Adipocyte (in vitro differentiated cells): Measurements from ENCODE around the gene MAP4K4.

Experiments used
- DNase-seq: peaks from one replicate; pipeline ENCODE4 v3.0.0-alpha.2; 2015; ENCODE audit warnings: low read depth
- H3K27me3 ChIP-seq: replicated peaks from 2 replicates; pipeline ENCODE4 v1.7.0; 2013; ENCODE audit warnings: mild to moderate bottlenecking, low read length, moderate library complexity; ENCODE audit not compliant: control insufficient read depth, insufficient read depth
- H3K36me3 ChIP-seq: 2 replicates; pipeline ENCODE4 v1.7.0; 2013; ENCODE audit warnings: low read length, mild to moderate bottlenecking, moderate library complexity; ENCODE audit not compliant: control insufficient read depth, insufficient read depth, severe bottlenecking
- H3K4me1 ChIP-seq: 2 replicates; pipeline ENCODE4 v1.7.0; 2013; ENCODE audit warnings: mild to moderate bottlenecking, low read length, moderate library complexity; ENCODE audit not compliant: control insufficient read depth, insufficient read depth
- H3K4me3 ChIP-seq: 2 replicates; pipeline ENCODE4 v1.7.0; 2013; ENCODE audit warnings: mild to moderate bottlenecking, low read length, moderate library complexity
- H3K9ac ChIP-seq: 2 replicates; pipeline ENCODE4 v1.7.0; 2013; ENCODE audit warnings: mild to moderate bottlenecking, low read length, moderate library complexity
- H3K9me3 ChIP-seq: 2 replicates; pipeline ENCODE4 v1.7.0; 2013; ENCODE audit warnings: mild to moderate bottlenecking, low read length, moderate library complexity; ENCODE audit not compliant: control insufficient read depth

Gene MAP4K4

GRCh38 chr2:101787097-101787496, 89.6 kb downstream of the MAP4K4 start:
- DNase-seq: no peak
- Histone ChIP-seq H3K27me3 (no peaks in the 10 kb centered on the region), H3K4me3 (no peak overlapping the region), H3K4me1 (peaks cover 48% of the 10 kb centered on the region), H3K36me3 (peaks cover 7% of the 10 kb centered on the region), H3K9ac (no peak overlapping the region), H3K9me3 (no peaks in the 10 kb centered on the region)

DNA sequence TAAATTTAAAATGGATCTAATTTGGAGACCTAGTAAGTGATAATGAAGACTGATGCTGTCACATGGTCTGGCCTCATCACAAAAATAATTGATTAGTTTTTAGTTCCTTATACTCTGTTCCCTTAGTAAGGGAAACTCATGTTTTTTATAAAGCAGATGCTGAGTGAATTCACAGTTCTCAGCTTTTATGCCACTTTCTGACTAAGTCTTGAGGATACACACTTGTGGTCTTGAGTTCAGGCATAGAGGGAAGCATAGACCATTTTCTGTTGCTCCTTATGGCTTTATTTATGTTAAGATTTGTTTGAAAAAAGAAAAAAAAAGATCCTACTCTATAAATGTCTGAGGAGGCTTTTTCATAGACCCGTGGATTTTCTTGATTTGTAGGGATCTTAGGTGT, 91.1 kb downstream of the MAP4K4 start:
- H3K9me3 ChIP-seq: no peaks in the 10 kb centered on the region

DNA sequence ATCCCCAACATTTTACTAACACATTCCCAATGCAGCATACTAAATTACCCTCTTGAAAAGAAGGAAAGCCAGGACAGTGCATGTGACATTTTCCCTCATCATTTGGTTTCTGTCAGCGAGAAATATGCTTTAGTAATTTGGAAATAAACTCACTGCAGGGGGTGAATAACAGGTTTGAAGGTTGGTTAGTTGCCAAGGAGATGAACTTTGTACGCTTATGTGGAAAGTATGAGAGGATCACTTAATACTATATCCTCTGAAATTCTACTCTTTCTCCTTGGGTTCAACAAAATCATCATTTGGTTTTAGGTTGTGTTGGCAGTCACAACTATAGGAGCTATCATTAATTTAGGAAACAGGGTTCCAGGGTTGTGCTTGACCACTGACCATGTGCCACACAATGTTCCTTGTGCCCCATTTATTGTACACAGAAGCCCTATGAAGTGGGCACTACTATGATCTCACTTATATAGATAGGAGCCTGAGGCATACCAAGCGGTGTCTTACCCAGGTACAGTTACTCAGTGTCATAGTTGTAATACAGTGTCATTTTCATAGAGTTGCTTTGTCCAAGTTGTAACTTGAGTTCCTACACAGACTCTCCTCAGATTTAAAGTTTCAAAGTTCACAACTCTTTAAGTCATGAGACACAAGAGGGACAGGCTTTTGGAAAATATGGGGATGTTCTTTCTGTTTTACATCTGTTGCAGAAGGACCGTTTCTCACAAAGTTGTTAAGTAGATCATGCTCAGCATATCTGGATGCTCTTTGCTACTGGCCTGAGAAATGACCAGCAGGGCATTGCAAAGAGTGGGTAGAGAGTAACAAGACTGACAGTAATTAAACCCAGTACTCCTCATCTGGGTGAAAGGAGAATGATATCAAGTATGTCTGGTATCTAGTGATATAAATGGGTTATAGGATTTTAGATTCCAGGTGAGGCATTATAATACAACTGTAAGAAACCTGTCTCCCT, 91.8 kb downstream of the MAP4K4 start:
- Histone ChIP-seq H3K4me1 (peaks cover 61% of the 10 kb centered on the region), H3K9ac (no peak overlapping the region), H3K27me3 (no peaks in the 10 kb centered on the region), H3K4me3 (no peak overlapping the region), H3K36me3 (peaks cover 13% of the 10 kb centered on the region), H3K9me3 (no peaks in the 10 kb centered on the region)
- DNase-seq: no peak

More for the DNA sequence above, 91.1 kb downstream of the MAP4K4 start:
- Histone ChIP-seq H3K36me3 (peaks cover 13% of the 10 kb centered on the region), H3K4me3 (no peak overlapping the region), H3K27me3 (no peaks in the 10 kb centered on the region), H3K9ac (no peak overlapping the region), H3K4me1 (peaks cover 54% of the 10 kb centered on the region)
- no peak for DNase-seq

DNA sequence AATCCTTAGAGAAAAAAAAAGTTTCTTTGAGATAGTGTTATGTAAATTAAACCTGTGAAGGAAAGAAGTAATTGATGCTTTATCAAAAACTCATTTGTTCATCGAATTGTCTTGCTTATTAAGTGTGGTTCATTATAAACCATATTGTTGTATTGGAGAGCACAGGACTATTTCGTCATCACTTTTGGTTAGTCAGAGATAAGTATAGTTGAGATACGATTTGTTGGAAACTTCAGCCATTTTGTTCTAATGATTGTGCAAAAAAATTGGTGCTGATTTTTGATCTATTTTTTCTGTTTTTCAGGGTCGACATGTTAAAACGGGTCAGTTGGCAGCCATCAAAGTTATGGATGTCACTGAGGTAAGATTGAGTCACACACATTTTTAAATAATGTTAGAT, 92.9 kb downstream of the MAP4K4 start:
- peak; percentile 31 for DNase-seq
- peaks cover 73% of the 10 kb centered on the region for H3K4me1 ChIP-seq

DNA sequence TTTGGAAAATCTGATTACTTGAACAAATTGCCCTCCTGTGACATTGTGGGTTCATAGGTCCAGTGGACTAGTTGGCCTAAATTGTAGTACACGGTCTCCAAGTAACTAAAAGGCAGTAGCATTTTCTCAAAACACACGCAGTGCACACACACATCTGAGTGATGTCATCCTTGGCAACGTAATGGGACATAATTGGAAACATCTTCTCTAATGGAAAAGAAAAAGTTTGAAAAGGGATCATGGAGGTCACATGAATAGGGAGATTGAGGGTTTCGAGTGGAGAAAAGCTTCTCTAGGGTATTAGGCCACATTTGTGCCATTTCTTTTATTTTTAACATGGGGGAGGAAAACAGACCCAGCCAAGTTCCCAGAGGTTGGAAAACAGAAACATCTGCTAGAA, 93.3 kb downstream of the MAP4K4 start:
- H3K4me3 ChIP-seq: peak overlapping the region; percentile 31
- H3K9ac ChIP-seq: no peak overlapping the region
- H3K9me3 ChIP-seq: no peaks in the 10 kb centered on the region
- DNase-seq: peak; percentile 76
- H3K27me3 ChIP-seq: no peaks in the 10 kb centered on the region
- peaks cover 77% of the 10 kb centered on the region for H3K4me1 ChIP-seq
- peaks cover 13% of the 10 kb centered on the region for H3K36me3 ChIP-seq

More for the DNA sequence above, 92.9 kb downstream of the MAP4K4 start:
- H3K27me3 ChIP-seq: no peaks in the 10 kb centered on the region
- H3K36me3 ChIP-seq: peaks cover 13% of the 10 kb centered on the region
- no peaks in the 10 kb centered on the region for H3K9me3 ChIP-seq
- H3K9ac ChIP-seq: no peak overlapping the region
- peak overlapping the region; percentile 31 for H3K4me3 ChIP-seq

GRCh38 chr2:101792208-101792607, 94.7 kb downstream of the MAP4K4 start:
- Histone ChIP-seq H3K9me3 (no peaks in the 10 kb centered on the region), H3K36me3 (peaks cover 13% of the 10 kb centered on the region), H3K4me1 (peaks cover 77% of the 10 kb centered on the region), H3K9ac (no peak overlapping the region), H3K27me3 (no peaks in the 10 kb centered on the region), H3K4me3 (no peak overlapping the region)
- no peak for DNase-seq

DNA sequence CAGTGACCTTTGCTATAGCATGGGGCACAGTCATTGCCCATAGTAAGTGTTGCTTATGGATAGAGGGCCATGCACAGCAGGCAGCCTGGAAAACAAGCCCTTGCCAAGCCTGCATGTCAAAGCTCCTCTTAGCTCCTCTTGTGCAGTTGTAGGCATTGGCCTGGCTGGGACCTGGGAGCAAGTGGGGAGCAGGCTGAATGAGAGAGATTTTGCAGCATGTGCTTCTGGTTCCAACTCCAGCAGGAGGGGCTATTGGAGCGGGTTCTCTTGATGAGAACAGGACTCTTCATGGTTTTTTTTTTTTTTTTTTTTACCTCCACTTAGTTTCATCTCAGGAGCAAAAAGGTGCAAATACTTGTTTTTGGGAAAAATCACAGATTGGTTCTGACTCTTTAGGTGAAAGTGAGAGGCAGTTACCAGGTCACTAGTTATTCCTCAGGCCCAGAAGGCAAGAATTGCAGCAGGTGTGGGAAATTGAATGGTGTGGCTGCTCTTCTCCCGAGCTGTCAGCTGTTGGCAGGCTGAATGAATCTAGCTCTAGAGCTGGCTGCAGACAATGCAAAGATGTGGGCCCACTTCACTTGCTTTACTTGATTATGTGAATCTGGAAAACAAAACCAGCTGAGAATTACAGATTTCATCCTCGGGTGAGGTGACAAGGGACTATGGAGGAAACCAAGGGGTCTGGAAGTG, 95.9 kb downstream of the MAP4K4 start:
- no peak overlapping the region for H3K9ac ChIP-seq
- peaks cover 73% of the 10 kb centered on the region for H3K4me1 ChIP-seq
- peaks cover 13% of the 10 kb centered on the region for H3K36me3 ChIP-seq
- H3K4me3 ChIP-seq: no peak overlapping the region
- no peaks in the 10 kb centered on the region for H3K27me3 ChIP-seq
- no peak for DNase-seq
- no peaks in the 10 kb centered on the region for H3K9me3 ChIP-seq

DNA sequence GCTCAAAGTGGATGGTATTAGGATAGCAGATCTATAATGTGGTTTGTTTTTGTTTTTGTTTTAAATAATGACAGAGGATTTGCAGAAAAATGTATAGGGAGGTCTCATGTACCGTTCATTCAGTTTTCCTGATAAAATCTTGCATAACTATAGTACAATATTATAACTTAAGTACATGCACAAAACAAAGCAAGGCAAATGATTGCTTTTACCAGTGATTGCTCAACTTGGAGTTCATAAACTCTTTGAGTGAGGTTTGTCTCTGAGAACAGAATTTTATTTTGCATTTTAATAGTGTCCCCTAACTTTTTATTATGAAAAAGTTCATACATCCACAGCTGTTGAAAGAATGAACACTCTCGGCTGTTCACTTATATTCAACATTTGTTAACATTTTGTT, 96.6 kb downstream of the MAP4K4 start:
- Histone ChIP-seq H3K36me3 (peaks cover 13% of the 10 kb centered on the region), H3K9me3 (no peaks in the 10 kb centered on the region), H3K4me3 (no peak overlapping the region), H3K9ac (no peak overlapping the region), H3K27me3 (no peaks in the 10 kb centered on the region), H3K4me1 (peaks cover 67% of the 10 kb centered on the region)
- peak; percentile 63 for DNase-seq

- Histone ChIP-seq H3K27me3 (no peaks in the 10 kb centered on the region), H3K9me3 (no peaks in the 10 kb centered on the region), H3K4me1 (peaks cover 58% of the 10 kb centered on the region), H3K9ac (no peak overlapping the region), H3K36me3 (peaks cover 13% of the 10 kb centered on the region), H3K4me3 (no peak overlapping the region)
- DNase-seq: no peak
Observed at GRCh38 chr2:101795033-101795432, 97.5 kb downstream of the MAP4K4 start.

DNA sequence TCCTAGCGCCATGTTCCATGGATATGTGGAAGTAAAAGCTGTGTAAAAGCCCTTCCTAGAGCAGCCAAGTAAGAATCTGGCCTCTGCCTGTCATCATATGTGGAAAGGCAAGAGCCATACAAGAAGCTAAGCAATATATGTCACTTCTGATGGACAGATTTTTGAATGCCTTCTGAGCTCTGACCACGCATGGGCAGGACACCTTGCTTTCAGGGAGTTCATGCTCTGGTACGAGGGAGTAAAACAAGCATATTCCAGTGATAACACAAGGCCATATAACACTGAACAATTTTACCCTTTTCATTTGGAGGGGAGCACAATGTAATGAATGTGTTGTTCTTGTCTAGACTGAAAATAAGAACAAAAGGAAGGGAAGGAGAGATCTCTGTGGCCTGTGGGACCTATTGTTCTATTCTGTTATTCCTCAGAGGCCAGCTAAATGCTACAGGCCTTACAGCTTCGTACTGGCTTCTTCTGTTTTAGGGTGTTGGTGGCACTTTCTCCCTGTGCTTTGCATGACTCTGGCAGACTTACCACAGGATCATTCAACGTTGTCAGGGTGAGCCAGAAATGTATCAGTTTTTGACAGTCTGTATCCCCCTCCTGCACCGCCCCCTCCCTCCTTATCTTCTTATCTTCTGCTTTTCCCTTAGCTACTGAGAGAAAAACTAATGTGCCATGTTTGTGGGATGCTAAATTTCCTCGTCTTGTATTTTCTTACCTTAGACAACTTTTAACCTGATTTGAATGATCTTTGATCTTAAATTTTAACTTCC, 99.5 kb downstream of the MAP4K4 start:
- H3K9ac ChIP-seq: no peak overlapping the region
- no peak overlapping the region for H3K4me3 ChIP-seq
- H3K27me3 ChIP-seq: no peaks in the 10 kb centered on the region
- H3K36me3 ChIP-seq: peaks cover 7% of the 10 kb centered on the region
- DNase-seq: no peak
- H3K9me3 ChIP-seq: no peaks in the 10 kb centered on the region
- peaks cover 38% of the 10 kb centered on the region for H3K4me1 ChIP-seq

DNA sequence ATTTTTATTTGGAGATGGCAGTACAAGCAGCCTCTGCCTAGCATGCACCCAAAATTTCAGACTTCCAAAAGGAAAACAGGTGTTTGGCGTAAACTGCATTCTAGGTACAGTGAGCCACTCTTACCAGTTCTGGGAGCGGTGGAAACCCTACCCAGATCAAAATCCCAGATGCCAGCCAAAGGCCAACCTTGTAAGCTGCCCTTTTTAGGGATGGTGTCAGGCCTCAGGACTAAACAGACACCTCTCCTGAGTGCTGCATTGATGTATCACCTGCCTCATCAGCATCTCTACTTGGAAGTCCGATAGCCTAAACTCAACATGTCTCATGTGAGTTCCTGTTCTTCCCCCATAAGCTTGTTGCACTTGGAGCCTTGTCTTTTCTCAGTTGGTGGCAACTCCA, 104.0 kb downstream of the MAP4K4 start:
- Histone ChIP-seq H3K27me3 (no peaks in the 10 kb centered on the region), H3K9me3 (no peaks in the 10 kb centered on the region), H3K36me3 (no peaks in the 10 kb centered on the region), H3K9ac (no peak overlapping the region), H3K4me1 (peaks cover 44% of the 10 kb centered on the region), H3K4me3 (no peak overlapping the region)
- DNase-seq: no peak
